HG03095 (cell line): ENCODE measurements around the gene ATP13A4.

ENCODE experiments used
- ATAC-seq: cut with Tn5 transposase; IDR thresholded peaks from one replicate; pipeline ENCODE4 v1.9.1; 2021; ENCODE audit warnings: moderate library complexity; ENCODE audit not compliant: unreplicated experiment

ATP13A4 gene

DNA sequence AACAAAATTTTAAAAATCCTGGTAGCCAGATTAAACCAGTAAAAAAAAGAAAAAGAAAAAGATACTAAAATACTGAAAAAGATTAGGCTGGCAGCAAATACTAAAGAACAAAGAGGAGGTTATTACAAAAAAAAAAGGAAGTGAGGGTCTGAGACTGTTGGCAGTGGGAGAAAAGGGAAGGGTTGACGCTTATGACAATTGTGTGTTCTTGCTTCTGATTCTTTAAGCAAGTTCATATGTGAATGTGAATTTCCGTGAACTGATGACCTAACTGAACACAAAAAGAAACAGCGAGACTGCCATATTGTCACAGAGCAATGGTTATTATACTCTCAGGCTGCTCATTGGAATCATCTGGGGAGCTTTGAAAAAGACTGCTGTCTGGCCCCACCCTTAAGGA lies 56.5 kb downstream of the ATP13A4 start:
- ATAC-seq, result no peak

DNA sequence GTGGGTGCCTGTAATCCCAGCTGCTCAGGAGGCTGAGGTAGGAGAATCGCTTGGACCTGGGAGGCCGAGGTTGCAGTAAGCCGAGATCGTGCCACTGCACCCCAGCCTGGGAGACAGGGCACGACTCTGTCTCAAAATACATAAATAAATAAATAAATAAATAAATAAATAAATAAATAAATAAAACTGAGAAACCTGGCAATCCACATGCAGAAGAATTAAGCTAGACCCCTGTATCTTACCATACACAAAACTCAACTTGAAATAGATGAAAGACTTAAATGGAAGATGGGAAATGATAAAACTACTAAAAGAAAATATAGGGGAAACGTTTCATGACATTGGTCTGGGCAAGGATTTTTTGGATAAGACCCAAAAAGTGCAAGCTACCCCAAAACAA lies 58.0 kb downstream of the ATP13A4 start:
- ATAC-seq, result no peak

DNA sequence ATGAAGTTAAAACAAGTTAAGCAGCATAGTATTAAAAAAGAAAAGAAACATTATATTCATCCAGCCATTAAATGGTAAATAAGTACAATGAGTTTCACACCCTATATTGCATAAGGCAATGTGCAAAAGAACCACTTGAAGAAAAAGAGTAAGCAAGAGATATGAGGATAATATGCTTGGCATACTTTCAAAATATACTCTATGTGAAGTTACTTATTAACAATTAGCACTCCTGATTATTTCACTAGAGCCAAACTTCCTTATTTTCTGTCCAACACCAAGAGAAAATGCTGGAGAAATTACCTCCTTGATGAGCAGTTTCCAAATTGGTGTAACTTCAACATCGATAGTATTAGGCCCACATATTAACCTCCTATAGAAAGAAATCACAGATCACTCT lies 63.7 kb downstream of the ATP13A4 start:
- ATAC-seq, result no peak

DNA sequence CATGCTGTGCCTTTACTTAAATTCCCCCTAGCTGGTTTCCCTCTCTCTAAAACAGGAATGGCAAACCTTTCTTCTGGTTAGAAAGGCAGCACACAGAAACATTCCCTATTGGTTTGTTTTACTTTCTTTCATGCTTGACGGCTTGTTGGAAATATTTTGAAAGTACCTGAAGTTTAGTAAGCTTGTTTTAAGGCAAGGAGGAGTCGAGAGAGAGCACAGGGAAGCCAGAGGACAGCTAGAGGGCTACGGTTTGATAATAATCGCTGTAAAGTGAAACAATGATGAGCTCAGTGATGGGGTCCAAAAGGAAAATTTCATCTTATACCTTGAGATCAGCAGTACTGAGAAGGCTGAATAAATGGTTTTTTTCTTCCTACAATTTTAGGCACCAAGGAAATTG lies 64.1 kb downstream of the ATP13A4 start:
- ATAC-seq, result no peak

DNA sequence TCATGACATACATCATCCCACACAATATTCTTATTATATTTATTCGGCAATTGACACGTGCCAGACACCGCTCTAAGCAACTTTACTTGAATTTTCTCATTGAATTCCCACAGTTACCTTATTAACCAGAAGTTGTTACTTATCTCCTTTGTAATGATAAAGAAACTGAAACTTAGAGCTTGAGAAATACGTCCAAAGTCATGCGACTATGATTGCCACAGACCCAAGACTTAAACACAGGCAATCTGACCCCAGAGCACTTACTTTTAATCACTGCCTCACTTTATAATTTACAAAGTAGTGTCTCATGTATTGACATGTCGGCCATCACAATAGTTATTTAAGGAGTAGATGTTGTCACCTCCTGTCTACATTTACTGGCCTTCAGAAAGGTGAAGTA lies 64.7 kb downstream of the ATP13A4 start:
- no peak for ATAC-seq

DNA sequence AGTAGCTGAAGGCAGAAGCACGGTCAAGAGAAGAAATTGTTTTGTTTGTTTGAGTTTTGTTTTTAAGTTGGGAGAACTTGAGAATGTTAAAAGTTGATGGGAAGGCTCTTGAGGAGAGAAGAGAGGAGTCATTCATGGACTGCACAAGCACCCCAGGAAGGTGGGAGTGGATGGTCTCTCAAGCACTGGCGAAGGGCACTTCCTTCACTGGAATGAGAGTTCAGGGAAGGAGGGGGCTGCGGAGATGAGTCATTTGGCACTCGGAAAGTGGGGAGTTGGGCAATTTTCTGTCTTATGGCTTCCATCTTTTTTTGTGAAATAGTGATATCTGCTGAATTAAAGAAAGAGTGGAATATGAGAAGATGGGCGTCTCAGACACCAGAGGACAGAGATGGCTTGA lies 66.0 kb downstream of the ATP13A4 start:
- no peak for ATAC-seq

DNA sequence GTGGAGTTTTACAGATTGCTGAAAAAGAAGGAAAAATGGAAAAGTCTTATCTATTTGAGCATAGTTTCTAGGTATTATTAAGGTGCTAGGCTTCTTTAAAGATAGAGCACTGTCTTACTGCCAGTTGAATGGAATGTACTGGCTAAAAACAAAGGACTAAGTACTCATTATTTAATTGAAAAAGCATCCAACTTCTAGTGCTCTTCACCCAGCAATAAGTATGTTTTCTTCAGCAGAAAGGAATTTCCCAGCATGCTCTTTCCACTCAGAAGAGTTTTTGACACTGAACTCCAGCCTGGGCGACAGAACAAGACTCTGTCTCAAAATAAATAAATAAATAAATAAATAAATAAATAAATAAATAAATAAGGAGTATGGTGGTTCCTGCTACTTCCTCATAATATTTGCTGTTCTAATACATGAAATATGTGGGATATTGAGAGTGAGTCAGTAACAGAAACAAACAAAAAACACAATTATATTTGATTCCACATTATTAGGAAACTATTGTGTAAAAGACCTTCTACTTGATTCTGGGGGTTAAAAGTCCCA lies 70.6 kb downstream of the ATP13A4 start:
- ATAC-seq, result no peak

DNA sequence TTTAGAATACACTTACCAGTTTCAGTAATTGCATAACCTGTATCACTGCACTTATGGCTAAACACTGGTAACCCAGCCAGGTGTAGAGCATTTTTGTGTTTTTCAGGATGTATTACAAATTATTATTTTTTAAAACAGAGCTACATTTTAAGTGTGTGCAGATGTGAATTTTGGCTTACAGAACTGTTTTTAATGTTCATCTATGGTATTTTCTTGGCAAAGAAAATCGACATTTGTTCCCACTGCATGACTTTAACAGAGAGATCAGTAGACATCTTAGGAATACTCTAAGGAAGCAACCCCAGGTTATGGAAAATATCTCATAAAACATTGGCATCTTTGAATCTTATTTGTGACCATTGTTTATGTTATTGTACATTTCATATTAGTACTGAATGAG lies 73.3 kb downstream of the ATP13A4 start:
- ATAC-seq, result no peak

DNA sequence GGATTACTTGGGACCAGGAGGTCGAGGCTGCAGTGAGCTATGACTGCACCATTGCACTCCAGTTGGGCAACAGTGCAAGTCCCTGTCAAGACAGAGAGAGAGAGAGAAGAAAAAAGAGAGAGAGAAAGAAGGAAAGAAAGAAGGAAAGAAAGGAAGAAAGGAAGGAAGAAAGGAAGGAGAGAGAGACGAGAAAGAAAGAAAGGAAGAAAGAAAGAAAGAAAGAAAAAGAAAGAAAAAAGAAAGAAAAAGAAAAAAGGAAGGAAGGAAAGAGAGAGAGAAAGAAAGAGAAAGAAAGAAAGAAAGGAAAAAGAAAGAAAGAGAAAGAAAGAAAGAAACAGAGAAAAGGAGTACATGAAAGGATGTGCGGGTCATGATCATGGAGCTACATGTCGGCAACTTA lies 80.2 kb downstream of the ATP13A4 start:
- ATAC-seq, result no peak

DNA sequence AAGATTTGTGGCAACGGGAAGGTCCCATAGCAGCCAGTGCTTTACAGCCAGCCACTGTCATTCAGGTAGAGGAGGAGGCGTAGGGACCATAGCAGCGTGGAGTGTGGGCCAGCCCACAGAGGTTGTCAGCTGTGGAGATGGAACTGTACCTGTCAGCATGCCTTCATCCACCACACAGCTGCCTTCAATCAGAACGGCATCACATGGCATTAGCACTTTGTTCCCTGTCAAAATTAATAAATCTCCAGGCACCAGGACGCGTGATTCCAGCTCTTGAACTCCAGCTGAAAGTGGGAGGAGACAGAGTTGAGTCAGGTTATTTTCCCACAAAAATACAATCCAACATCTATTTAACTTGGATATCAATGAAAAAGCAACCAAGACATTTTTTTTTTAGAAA lies 84.0 kb downstream of the ATP13A4 start:
- ATAC-seq, result no peak

DNA sequence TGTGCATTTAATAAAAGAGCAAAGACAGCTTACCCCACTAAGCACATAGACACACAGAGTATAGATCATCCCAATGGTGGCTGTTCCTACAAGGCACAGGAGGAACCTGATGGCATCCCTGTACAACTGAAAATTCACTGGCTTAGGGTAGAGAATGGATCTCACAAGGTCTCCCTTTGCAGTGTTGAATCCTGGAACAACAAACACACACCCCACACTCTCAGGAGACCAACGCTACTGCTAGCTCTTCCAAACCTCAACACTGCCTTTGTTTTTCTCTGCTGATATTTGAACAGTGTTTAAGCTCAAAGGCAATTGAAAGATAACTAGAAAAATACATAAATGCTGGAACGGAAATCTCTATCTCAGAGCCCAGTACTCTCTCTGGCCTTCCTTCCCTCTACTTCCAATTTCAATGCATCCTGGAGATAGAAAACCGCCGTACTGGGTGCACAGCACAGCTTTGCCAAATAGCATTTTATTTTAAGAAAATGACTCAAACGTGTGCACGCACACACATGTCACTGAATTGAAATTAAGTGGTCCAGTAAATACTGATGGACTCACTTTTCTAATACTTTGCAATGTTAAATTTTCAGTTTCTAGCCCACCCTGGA lies 88.6 kb downstream of the ATP13A4 start:
- ATAC-seq, result no peak

DNA sequence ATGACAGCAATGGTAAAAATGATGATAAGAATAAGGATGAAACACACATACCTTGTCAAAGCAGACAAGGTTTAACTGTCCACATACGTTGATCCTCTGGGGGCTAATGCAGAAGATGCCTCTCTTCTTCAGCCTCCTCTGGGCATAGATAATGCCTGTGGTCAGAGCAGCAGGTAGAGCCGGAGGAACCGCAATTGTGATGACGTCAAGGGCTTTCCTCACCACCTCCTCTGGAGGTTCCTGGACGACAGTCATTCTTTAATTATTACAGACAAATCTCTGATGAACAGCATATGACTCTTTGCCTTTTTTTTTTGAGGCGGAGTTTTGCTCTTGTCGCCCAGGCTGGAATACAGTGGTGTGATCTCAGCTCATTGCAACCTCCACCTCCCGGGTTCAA lies 89.8 kb downstream of the ATP13A4 start:
- no peak for ATAC-seq

DNA sequence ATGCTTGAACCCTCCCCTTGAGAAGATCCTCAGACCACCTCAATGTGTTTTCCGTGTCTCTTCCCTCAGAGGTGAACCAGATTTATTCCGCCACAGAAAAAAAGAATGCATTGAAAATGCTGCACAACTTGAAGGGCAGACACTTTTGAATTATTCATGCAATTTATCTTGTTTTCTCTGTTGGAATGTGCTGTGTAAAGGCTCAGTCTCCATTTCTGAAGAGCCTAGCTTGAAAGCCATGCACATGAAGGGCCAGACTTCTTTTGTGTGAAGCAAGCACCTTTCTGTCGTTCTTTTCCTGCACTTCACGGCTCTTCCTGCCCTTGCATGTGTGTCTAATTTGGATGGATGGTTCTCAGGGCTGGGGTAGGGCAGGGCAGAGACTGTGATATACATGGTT lies 97.2 kb downstream of the ATP13A4 start:
- ATAC-seq, result no peak

DNA sequence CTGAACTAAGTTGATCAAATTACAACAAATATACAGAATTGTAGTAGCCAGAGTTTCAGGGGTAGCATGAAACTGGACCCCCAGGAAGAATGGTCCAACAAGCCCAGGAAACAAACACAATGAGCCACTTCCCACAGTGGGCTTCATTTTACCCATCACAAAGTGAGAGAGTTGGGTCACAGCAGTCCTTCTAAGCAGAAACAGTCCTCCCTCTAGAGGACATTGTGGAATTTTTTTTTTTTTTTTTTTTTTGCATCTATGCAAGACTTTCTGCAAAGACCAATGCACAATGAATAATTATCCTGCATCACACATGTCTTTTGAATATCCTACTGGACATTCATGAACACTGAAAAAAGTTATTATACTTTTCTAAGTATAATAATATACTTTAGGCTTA lies 102.4 kb downstream of the ATP13A4 start:
- no peak for ATAC-seq

DNA sequence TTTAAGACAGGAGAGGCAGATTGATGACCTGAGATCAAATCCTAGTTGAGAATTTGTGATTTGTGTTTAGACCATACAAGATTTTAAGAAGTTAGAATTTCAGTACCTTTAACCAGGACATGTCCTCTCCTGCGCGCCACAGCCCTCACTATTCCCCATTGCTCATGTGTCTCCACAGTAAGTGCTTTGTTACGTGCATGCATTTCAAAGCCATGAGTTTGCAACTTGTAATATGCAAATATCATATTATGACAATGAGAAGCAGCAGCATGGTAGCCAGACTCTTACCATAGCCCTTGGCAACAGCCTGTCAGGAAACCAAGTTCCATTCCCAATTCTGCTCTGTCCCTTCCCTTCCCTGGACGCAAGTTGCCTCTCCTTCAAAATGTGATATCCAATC lies 102.8 kb downstream of the ATP13A4 start:
- ATAC-seq, result no peak

DNA sequence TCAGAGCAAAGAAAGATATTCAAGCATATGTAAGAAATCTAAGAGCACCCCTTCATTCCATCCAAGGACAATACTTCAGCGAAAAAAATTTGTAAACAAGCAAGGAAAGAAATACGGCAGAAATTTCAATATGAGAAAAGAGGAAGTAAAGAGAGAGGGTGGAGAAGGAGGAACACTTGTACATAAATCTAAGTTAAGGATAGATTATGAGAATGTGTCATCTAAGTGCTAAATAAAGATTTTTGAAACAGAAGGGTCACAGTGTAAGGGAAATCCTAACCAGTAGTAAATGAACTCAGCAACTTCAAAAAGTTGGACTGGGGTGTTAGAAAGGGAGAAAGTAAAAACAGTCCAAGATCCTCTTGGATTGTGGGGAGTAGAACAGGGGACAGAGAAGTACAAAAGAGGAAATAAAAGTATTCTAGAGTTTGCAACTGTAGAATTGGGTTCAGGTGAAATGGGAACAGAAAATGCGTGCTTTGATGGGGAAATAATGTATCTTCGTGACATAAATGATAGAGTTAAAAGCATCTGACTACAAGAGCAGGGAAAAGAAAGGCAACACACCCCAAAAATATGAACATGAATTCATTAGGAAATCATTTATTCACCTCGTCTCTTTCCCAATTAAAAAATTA lies 107.6 kb downstream of the ATP13A4 start:
- no peak for ATAC-seq

DNA sequence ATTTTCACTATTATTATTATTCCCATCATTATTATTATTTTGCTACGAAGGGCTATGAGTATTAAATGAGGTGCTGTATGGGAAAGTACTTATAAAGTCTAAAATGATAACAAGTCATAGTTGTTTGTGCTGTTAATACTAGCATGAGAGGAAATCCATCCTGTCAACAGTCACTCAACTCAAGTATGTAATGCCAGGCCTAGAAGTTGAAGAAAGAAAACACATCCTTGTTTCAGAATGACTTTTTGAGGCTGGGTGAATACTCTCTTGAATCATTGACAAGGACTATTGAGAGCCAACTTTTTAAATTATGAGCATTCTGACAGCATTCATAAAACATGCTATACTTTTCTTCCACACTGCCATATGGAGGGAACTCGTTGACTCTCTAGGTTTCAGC lies 115.3 kb downstream of the ATP13A4 start:
- ATAC-seq, result no peak

DNA sequence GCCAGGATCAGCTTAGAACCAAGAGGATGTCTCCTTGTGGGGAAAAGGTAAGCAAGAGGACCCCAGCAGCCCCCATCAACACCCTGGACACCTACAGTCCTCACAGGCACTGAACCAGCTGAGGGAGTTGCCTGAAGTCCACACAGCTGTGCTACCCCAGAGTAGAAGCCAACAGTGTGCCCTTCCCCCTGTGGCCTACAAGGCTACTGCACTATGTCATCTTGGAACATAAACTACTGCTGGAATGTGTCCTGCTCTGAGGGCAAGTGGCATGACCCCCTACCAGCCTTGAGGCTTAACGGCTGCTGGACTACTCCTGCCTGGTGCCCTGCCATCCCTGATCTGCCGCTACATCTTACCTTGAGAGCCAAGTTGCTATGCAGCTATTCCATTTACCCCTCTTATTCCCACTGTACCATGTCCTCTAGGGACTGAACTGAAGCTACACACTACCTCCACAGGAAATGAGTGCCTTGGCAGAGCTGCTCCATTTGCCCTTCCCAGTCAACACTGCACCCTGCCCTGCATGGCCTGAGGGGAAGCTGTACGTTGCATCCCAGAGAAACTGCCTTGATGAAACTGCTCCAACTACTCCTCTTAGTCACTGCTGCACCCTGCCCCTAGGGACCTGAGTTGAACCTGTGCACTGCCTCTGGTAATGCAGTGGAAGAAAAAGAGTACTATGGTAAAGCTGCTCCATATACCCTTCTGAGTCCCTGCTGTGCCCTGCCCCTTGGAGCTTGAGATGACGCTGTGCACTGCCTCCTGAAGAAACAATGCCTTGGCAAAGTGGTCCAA lies 135.9 kb downstream of the ATP13A4 start:
- no peak for ATAC-seq

DNA sequence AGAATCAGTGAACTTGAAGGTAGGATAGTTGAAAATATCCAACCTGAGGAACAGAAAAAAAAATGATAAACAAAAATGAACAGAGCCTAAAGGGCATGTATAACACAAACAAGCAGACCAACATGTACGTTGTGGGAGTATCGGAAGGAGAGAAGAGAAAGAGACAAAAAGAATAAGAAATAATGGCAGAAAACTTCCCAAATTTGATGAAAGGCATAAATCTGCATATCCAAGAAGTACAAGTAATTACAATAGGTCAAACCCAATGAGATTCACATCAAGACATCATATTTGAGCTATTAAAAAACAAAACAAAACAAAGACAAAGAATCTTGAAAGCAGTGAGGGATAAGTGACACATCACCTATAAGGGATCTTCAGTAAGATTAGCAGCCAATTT lies 138.1 kb downstream of the ATP13A4 start:
- no peak for ATAC-seq

DNA sequence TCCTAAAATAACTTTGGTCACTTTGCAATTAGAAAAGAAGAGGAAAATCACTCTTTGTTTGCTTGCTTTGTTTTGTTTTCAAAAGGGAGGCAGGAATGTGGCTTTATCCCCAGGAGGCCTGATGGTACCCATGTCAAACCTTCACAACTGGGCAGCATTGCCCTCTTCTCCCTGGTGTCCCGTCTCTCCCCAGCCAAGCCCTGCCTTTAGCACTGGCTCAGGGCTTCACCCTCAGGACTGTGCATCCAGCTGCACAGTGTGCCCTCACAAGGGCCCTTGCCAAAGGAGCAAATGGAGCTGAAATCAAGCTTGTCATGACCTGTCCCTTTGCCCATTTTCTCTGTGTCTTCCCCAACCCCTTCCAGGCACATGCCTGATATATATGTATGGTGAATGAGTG lies 147.0 kb downstream of the ATP13A4 start:
- no peak for ATAC-seq

DNA sequence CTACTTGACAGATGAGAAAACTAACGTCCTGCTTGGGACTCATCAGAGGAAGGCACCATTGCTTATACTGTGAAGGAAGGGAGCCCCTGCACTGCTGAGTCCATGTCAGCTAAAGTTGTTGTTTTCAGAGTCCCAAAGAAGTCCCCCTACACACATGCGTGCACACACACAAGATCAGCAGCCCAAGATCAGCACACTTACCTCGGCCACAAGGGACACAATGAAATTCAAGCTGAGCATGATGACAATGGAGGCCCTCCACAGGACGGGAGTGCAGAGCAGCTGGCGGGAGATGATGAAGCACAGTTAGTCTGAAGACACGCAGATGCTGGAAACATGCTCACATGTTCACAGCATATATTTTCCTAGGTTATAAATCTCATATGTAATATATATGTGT lies 147.6 kb downstream of the ATP13A4 start:
- ATAC-seq, result no peak

DNA sequence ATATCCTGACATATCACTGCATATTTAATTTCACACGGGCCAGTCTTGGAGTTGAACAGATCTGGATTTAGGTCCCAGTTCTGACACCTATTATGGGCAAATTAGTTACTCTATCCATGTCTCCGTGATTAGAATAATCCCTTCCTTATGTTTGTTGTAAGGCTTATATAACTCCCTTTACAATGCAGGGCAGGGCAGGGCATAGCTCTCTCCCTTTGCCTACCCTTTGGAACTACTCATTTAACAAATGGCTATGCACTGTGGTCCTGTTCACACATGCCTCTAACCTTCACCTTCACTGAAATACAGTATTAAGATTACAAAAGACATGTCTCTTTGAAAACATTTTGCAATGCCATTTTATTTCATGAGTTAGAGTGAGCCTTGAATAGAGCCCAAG lies 151.4 kb downstream of the ATP13A4 start:
- ATAC-seq, result no peak
